Stimulated activated CD4-positive, alpha-beta T cell treated with anti-CD3 and anti-CD28 coated beads, TNF-alpha, amount 100 ng/mL, for 4 hours (primary cell): Measurements from ENCODE around the gene IL12B.
"Not testable (repeated sequence)": the region's sequence is repeated elsewhere in the genome, so short reads cannot be mapped to it uniquely, and the experiment has no call there.

Experiments used
- DNase-seq, 3 experiments: peaks; one replicate each; pipeline ENCODE4 v3.0.0-alpha.2; 2020; ENCODE audit warnings: low read depth in 3 of 3

IL12B gene

GRCh38 chr5:159332800-159333544, 2.7 kb upstream of the IL12B start:
- no peak for DNase-seq

DNA sequence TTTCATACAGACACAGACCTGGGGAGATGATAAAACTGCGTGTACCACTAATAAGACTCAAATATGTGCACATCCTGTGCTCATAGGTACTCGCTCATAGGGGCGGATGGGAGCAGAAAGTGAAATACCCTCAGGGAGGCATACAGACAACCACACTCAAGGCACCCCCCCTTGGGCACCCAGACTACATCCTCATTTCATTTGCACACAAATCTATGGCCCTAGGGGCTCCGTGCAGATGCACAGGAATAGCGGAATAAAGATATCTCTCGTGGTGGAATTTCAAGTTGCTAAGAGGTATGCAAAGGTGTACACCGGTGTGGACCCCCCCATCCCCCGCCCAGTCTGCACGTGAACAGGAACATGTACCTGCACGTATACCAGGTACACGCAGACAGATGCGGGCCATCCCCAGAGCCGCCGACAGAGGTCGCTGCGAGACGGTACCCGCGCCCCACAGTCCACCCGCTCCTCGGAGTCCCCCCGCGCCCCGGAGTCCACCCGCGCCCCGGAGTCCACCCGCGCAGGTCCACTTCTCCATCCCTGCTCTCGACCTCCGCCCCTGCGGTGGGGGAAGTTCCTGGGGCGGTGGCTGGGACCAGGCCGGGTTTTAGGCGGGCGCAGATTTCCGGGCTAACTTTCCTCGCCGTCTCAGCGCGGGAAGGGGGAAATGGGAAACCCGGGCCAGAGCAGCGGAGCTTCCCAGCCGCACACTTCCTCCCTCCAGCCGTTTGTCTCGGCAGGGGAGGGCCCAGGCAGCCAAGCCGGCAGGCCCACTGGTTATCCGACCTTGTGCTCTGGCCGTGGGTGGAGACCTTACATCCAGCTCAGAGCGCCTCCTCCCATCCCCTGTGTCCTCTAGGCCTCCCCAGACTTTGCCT, 1.0 kb upstream of the IL12B start:
- peak; percentile 53 to 64 (median 62) for DNase-seq

- DNase-seq = no peak
Observed at GRCh38 chr5:159324986-159325385, 5.3 kb downstream of the IL12B start.

- no peak for DNase-seq
Observed at GRCh38 chr5:159324102-159324755, 6.1 kb downstream of the IL12B start.

GRCh38 chr5:159322180-159322579, 8.1 kb downstream of the IL12B start:
- no peak for DNase-seq

- DNase-seq = no peak
Observed at GRCh38 chr5:159319832-159320231, 10.5 kb downstream of the IL12B start.

DNA sequence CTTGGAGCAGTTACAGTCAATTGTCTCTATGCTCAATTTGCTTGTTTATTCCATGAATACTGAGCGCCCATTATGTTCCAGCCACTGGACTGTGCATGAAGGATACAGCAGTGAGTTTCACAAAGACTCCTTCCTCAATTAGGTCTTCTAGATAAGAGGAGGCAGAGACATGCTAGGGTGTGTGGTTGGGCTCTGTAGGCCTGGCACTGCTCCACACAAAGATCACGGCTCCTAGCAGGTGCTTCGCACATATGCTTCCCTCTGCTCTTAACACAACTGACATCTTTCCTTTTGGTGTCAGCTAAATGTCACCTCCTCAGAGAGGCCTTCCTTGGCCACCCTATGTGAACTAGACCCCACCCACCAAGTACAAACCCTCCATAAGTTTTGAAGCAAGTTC, 10.9 kb downstream of the IL12B start:
- no peak for DNase-seq

GRCh38 chr5:159318448-159318847, 11.8 kb downstream of the IL12B start:
- DNase-seq = no peak

DNA sequence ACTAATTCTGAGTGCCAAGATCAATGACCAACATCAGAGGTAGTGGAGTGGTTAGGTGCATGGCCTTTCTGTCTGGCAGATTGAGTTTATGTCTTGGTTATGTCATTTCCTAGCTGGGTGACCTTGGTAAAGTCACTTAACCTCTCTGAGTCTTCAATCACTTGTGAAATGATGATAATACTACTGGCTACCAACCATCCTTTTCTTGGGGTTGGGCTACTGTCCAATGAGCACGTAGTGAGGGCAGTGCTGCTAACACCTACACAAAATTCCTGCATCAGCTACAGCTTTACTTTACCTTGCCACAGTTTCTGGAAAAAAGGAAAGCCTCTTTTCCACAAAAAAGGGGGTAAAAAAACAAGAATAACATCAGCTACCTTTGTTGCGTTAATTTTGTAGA, 12.4 kb downstream of the IL12B start:
- DNase-seq = no peak

DNA sequence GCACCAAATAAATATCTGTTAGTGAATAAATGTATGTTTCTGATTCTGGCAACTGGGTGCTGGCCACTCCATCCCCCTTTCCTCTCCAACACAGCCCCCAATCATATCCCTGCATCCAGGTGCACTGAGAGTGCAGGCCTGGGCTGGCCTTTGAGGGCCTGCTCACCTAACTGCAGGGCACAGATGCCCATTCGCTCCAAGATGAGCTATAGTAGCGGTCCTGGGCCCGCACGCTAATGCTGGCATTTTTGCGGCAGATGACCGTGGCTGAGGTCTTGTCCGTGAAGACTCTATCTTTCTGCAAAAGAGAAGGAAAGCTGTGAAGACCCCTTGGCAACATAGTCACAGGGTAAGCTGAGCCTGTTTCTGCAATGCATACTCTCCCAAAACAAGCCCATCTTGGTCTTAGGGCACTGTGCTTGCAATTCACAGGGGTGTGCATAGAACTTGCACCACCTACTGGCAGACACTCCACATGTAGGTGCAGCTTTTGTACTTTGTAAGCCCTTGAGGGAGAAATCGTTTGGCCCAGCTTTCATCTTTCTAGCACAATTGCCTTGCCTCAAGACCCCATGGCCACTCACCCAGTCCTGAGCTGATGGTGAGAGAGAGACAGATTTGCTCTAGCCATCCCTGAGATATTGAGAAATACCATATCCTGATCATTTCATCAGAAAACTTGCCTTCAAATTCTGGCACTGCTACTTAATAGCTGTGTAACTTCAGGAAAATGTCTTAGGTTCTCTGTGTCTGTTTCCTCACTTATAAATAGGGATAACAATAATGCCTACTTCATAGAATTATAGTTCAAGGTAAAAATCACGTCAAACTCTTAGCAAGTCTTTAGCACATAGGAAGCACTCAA, 13.5 kb downstream of the IL12B start:
- peak in 1 of 3 experiments; percentile 17 for DNase-seq

DNA sequence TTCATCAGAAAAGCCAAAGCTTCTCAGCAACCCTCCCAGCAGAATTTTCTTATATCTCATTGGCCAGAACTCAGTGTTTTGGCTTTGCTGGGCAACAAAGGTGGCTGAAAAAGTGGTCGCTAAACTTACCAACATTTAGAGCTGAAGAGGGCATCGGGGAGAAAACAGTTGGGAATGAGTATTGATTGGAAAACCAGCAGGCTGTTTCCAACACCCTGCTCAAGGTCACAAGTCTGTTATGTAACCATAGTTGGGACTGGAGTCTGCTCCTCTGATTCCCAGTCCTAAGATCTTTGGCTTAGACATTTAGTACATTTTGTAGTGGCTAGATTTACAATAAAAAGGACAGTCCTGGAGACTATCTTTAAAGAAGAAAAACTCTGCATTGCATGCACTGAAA, 17.1 kb downstream of the IL12B start:
- DNase-seq = no peak

DNA sequence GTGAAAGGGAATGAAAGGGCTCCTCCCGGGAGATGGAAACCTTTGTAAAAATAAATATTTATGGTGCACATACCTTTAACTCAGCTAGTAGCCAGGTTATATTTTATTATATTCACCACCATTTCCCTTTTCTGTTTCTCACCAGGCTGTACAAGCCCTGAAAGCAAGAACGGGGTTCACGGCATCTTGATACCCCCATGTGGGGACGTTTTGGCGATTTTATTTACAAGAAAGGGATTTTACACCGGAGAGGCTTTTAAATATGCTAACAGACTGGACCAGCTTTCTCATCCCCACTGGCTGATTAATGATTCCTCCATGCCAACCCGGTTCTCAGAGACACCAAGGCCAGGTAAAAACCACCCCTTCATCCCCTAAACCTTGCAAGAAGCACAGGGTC, 19.2 kb downstream of the IL12B start:
- no peak for DNase-seq

GRCh38 chr5:159310511-159310910, 19.8 kb downstream of the IL12B start:
- DNase-seq = peak in 2 of 3 experiments; percentile 6

GRCh38 chr5:159309689-159310433, 20.4 kb downstream of the IL12B start:
- no peak for DNase-seq

DNA sequence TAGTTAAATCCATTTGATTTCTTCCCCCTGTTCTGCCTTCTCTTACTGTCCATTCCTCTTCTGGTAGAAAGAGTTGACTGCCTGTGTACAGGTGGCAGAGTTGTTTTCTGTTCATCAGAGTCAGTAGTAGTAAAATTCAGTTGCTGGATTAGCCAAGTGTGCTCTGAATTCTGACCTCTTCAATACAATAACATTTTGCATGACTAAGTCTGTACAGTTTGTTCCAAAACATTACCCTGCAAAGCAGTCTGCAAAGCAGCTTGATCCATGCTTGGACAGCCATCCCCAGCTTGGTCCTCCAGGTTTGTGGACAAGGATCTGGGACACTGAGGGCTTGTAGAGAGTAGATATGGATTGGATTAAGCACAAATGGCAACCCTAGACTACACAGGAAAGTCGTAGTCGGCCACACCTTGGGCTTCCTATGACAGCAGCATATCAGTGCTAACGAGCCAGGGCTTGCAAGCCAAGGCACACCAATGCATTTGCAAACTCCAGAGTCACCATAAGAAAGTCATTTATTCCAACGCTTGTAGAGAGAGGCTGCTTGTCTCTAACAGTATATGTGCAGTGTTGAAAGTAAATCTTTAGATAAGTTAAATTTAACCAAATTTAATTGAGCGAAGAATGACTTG, 25.2 kb downstream of the IL12B start:
- DNase-seq = no peak

DNA sequence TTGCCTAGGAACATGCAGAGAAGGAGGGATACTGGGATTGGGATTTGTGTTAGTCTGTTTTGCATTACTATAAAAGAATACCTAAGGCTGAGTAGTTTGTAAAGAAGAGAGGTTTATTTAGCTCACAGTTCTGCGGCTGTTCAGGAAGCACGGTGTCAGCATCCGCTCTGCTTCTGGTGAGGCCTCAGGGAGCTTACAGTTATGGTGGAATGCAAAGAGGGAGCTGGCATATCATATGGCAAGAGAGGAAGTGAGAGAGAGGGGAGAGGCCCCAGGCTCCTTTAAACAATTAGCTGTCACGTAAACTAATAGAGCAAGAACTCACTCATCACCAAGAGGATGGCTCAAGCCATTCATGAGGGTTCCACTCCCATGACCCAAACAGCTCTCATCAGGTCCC, 27.0 kb downstream of the IL12B start:
- no peak for DNase-seq

- not testable (repeated sequence) for DNase-seq
Observed at GRCh38 chr5:159301929-159302860, 28.1 kb downstream of the IL12B start.

DNA sequence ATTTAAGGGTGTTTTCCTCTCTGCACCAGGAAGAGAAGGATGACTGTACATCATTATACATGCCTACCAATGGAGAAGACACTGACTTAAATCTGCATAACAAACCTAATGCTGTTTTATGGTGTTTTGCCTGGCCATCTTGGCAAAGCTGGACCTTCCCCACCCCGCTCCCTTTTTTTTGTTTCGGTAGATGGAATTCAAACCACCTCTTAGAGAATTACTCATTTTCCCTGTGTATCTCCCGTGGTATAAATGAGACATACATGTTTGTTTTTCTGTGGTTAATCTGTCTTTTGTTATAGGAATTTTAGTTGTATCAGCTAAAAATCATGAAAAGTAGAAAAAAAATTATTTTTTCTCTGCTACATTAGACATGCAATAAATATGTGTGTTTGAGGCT, 28.8 kb downstream of the IL12B start:
- no peak for DNase-seq

DNA sequence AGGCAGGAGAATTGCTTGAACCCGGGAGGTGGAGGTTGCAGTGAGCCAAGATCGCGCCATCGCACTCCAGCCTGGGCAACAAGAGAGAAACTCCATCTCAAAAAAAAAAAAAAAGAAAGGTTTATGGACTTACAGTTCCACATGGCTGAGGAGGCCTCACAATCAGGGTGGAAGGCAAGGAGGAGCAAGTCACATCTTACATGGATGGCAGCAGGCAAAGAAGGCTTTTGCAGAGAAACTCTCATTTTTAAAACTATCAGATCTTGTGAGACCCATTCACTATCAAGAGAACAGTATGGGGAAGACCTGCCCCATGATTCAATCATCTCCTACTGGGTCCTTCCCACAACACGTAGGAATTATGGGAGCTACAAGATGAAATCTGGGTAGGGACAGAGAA, 33.0 kb downstream of the IL12B start:
- DNase-seq = not testable (repeated sequence)
